ENCODE measurements around the gene TOR3A.
"Not testable (repeated sequence)": the region's sequence is repeated elsewhere in the genome, so short reads cannot be mapped to it uniquely, and the experiment has no call there.

The TOR3A gene

DNA sequence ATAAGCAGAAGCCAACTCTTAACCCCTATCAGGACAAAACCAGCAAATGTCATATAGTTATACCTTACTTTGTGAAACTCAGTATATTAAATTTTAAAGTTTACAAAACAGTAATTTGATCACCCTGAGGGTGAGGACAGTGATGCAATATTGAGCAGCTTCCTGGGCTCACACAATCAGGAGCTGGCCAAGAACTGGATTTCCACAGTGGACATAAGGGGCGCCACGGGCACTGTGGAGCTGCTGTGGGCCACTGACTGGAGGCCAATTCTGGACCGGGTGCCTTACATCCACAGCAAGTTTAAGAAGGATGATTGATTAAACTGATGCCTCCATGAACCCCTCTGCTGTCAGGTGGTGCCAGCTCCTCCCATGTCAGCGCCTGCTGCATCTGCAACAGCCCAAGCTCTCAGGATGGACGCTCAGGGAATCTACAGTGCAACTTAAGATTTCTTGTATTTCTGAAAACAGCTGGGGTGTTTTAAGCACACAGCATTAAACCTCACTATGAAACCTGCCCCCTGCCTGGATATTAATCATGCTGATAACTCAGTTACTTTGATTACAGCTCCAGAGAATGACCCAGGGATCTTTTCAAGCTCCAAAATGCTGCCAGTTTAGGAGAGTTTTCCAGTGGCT lies 55.9 kb downstream of the TOR3A start:
- H3K27ac ChIP-seq: no peak overlapping the region
- H3K79me2 ChIP-seq (ENCODE audit: insufficient read depth, low read depth): no peaks in the 10 kb centered on the region; the same call in 1 of the 2 replicates

DNA sequence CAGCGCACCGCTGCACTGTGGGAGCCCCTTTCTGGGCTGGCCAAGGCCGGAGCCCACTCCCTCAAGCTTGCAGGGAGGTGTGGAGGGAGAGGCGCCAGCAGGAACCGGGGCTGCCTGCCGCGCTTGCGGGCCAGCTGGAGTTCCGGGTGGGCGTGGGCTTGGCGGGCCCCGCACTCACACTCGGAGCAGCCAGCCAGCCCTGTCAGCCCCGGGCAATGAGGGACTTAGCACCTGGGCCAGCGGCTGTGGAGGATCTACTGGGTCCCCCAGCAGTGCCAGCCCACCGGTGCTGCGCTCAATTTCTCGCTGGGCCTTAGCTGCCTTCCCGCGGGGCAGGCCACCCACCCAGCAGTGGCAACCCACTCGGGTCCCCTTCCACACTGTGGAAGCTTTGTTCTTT lies 56.9 kb downstream of the TOR3A start:
- not testable (repeated sequence) for H2AFZ ChIP-seq (ENCODE audit: low read depth); H3K36me3 ChIP-seq (ENCODE audit: insufficient read depth); H3K27ac ChIP-seq; H3K27me3 ChIP-seq (ENCODE audit: insufficient read depth, low read depth); H3K79me2 ChIP-seq (ENCODE audit: insufficient read depth, low read depth); H3K4me3 ChIP-seq (IDR thresholded peaks at IDR 0.05; ENCODE audit: insufficient read depth, low read depth, low read length); H3K4me2 ChIP-seq; H3K4me1 ChIP-seq (ENCODE audit: low read depth, poor library complexity, severe bottlenecking); H3K9ac ChIP-seq; H4K20me1 ChIP-seq (ENCODE audit: insufficient read depth)

More for the DNA sequence above, 55.9 kb downstream of the TOR3A start:
- no peak overlapping the region for H3K9ac ChIP-seq
- H3K27me3 ChIP-seq (ENCODE audit: insufficient read depth, low read depth): no peaks in the 10 kb centered on the region
- TF ChIP-seq, protein P1, sequence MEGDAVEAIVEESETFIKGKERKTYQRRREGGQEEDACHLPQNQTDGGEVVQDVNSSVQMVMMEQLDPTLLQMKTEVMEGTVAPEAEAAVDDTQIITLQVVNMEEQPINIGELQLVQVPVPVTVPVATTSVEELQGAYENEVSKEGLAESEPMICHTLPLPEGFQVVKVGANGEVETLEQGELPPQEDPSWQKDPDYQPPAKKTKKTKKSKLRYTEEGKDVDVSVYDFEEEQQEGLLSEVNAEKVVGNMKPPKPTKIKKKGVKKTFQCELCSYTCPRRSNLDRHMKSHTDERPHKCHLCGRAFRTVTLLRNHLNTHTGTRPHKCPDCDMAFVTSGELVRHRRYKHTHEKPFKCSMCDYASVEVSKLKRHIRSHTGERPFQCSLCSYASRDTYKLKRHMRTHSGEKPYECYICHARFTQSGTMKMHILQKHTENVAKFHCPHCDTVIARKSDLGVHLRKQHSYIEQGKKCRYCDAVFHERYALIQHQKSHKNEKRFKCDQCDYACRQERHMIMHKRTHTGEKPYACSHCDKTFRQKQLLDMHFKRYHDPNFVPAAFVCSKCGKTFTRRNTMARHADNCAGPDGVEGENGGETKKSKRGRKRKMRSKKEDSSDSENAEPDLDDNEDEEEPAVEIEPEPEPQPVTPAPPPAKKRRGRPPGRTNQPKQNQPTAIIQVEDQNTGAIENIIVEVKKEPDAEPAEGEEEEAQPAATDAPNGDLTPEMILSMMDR (conservative IDR thresholded peaks at IDR 0.05; ENCODE audit: low read depth, low read length): no peak
- no peak overlapping the region for H2AFZ ChIP-seq (ENCODE audit: low read depth)
- no peaks in the 10 kb centered on the region for H3K4me1 ChIP-seq (ENCODE audit: low read depth, poor library complexity, severe bottlenecking)
- no peak overlapping the region for H3K4me3 ChIP-seq (IDR thresholded peaks at IDR 0.05; ENCODE audit: insufficient read depth, low read depth, low read length)
- no peaks in the 10 kb centered on the region for H4K20me1 ChIP-seq (ENCODE audit: insufficient read depth)
- no peak overlapping the region for H3K4me2 ChIP-seq
- H3K36me3 ChIP-seq (ENCODE audit: insufficient read depth): no peaks in the 10 kb centered on the region

DNA sequence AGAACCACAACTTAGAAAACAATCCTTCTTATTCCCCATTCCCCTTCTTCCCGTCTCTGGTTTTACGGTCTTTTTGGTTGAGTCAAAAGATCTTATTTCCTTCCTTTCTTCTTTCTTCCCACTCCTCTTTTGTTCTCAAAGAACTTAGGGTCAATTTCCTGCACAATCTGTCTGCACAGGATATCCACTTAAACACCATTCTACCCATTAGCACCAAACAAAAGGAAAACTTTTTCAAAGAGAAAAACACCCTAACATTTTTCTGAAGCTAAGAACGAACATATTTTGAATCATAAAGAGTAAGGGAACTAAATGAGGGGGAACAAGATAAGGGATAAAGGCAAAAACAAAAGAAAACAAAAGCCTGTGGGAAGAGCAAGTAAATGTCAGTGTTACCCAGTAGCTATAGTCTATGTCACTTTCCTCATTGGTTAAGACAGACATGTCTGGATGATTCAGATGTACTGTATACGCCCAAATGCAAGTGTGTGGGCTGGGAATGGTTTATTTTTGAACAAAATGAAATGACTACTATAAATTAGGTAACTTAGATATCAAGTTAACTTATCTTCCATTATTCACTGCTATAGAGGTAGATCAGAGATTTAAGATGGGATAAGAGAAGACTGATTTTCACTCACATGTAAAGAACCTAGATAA lies 59.9 kb downstream of the TOR3A start:
- TF ChIP-seq, protein P1 (conservative IDR thresholded peaks at IDR 0.05; ENCODE audit: low read depth, low read length): no peak
- Histone ChIP-seq H3K79me2 (ENCODE audit: insufficient read depth, low read depth) (no peaks in the 10 kb centered on the region; the same call in 1 of the 2 replicates), H3K9ac (no peak overlapping the region), H4K20me1 (ENCODE audit: insufficient read depth) (no peaks in the 10 kb centered on the region), H3K27ac (no peak overlapping the region), H2AFZ (ENCODE audit: low read depth) (no peak overlapping the region), H3K27me3 (ENCODE audit: insufficient read depth, low read depth) (no peaks in the 10 kb centered on the region), H3K4me2 (no peak overlapping the region), H3K36me3 (ENCODE audit: insufficient read depth) (no peaks in the 10 kb centered on the region), H3K4me3 (IDR thresholded peaks at IDR 0.05; ENCODE audit: insufficient read depth, low read depth, low read length) (no peak overlapping the region), H3K4me1 (ENCODE audit: low read depth, poor library complexity, severe bottlenecking) (peaks cover 9% of the 10 kb centered on the region)

DNA sequence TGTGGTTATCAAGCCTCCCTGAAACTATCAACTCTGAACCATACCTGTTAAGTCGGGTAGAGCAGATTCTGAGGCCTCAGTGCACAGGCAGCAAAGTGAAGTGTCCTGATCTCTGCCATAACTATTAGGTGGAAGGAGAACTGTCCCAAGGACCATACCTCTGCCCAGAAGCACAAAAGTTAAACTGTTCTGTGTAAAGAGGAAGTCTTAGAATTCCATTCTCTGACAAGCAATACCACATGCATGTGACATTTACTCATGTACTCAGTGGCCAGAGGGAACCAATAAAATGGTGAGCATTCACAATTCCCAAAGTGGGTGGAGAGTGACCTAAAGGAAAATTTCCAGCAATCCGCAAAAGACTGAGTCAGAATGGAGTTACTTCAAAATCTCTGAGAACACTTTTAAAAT lies 61.0 kb downstream of the TOR3A start:
- Histone ChIP-seq H3K27me3 (ENCODE audit: insufficient read depth, low read depth) (no peaks in the 10 kb centered on the region), H3K36me3 (ENCODE audit: insufficient read depth) (no peaks in the 10 kb centered on the region), H3K9ac (no peak overlapping the region), H3K4me3 (IDR thresholded peaks at IDR 0.05; ENCODE audit: insufficient read depth, low read depth, low read length) (no peak overlapping the region), H3K27ac (no peak overlapping the region), H3K4me1 (ENCODE audit: low read depth, poor library complexity, severe bottlenecking) (peaks cover 9% of the 10 kb centered on the region), H3K79me2 (ENCODE audit: insufficient read depth, low read depth) (no peaks in the 10 kb centered on the region; the same call in 1 of the 2 replicates), H3K4me2 (no peak overlapping the region), H4K20me1 (ENCODE audit: insufficient read depth) (no peaks in the 10 kb centered on the region), H2AFZ (ENCODE audit: low read depth) (no peak overlapping the region)
- TF ChIP-seq, protein P1 (conservative IDR thresholded peaks at IDR 0.05; ENCODE audit: low read depth, low read length): no peak

DNA sequence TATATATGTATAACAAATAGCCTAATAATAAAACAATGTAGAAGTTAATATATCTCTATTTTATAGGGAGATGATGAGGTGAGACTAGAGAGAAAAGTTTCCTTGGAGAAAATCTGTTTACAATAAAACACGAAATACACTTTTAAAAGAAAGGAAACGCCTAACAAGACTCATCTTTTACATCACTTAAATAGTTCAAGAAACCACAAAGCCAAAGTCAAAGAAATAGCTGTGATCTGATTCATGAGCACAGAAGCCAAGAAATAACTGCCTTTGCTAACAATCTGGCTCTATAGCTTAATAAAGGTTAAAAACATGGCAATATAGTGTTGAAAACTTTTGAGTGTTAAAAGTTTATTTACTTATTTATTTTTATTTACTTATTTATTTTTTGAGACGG lies 61.5 kb downstream of the TOR3A start:
- peaks cover 9% of the 10 kb centered on the region for H3K4me1 ChIP-seq (ENCODE audit: low read depth, poor library complexity, severe bottlenecking)
- H2AFZ ChIP-seq (ENCODE audit: low read depth): no peak overlapping the region
- TF ChIP-seq, protein P1 (conservative IDR thresholded peaks at IDR 0.05; ENCODE audit: low read depth, low read length): no peak
- no peaks in the 10 kb centered on the region; the same call in 1 of the 2 replicates for H3K79me2 ChIP-seq (ENCODE audit: insufficient read depth, low read depth)
- no peaks in the 10 kb centered on the region for H3K27me3 ChIP-seq (ENCODE audit: insufficient read depth, low read depth)
- H3K27ac ChIP-seq: no peak overlapping the region
- no peak overlapping the region for H3K9ac ChIP-seq
- H3K4me2 ChIP-seq: no peak overlapping the region
- no peaks in the 10 kb centered on the region for H4K20me1 ChIP-seq (ENCODE audit: insufficient read depth)
- H3K4me3 ChIP-seq (IDR thresholded peaks at IDR 0.05; ENCODE audit: insufficient read depth, low read depth, low read length): no peak overlapping the region
- no peaks in the 10 kb centered on the region for H3K36me3 ChIP-seq (ENCODE audit: insufficient read depth)
